ENCODE data around the gene TRIM2.
"Not testable (repeated sequence)": the region's sequence is repeated elsewhere in the genome, so short reads cannot be mapped to it uniquely, and the experiment has no call there.

The TRIM2 gene

DNA sequence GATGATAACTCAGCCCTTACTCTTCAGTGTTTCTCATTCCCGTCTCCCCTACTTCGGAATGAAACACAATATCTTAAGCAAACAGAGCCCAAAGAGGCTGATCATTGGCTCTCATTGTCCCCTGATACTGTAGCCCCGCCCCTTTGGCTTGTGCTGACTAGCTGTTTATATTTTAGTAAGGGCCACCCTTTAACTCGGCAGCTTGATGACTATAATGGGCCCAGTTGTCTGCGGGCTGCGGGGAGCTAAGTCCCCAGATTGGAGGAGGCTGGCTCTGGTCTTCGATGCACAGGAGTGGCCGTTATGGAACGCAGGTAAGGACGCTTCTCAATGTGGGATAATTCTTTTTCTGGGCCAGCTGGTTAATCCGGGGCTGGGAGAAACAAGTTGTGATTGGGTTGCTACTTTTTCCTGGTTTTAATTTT, at the start of gene TRIM2:
TRIM2 (plus strand) TSS at position 197 of the 425 bp plus-strand sequence; CDS start at position 285, 88 bp downstream.
- Histone ChIP-seq H3K36me3 (ENCODE audit: control insufficient read depth, insufficient read depth, low read length) (no peaks in the 10 kb centered on the region), H3K9ac (ENCODE audit: low read depth, low read length) (peak within 1 kb of the TSS; percentile 26; the same call in 1 of the 2 replicates), H3K4me1 (ENCODE audit: control insufficient read depth, insufficient read depth, low read length) (peaks cover 45% of the 10 kb centered on the region), H3K27ac (ENCODE audit: low read depth, low read length) (peak within 1 kb of the TSS; percentile 78), H3K9me3 (ENCODE audit: control insufficient read depth, insufficient read depth, low read length) (no peaks in the 10 kb centered on the region), H3K4me3 (ENCODE audit: low read depth, low read length) (peak within 1 kb of the TSS; percentile 63), H3K27me3 (ENCODE audit: control insufficient read depth, insufficient read depth, low read length) (0 out of 2 replicates have a peak, but pooled peaks cover 8% of the 10 kb centered on the region)

DNA sequence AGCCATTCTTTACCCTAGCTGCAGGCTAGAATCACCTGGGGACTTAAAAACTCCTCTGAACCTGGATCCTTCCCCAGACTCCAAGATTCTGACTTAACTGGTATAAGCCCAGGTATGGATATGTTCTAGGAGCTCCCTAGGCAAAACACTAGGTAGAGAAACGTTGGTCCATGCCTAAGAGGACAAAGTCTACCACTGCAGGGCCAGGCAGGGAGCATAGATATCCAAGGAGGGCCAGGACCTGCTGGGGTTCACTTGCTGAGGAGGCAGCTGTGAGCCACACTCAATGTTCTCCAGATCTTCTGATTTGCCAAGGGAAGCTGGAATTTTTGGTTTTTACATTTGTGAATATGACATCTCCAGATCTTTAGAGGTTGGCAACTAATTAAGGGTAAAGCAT, 48.6 kb upstream of the TRIM2 start:
- H3K4me1 ChIP-seq (ENCODE audit: control insufficient read depth, insufficient read depth, low read length), result peaks cover 33% of the 10 kb centered on the region
- no peak overlapping the region for H3K27ac ChIP-seq (ENCODE audit: low read depth, low read length)
- no peak overlapping the region for H3K9ac ChIP-seq (ENCODE audit: low read depth, low read length)
- H3K9me3 ChIP-seq (ENCODE audit: control insufficient read depth, insufficient read depth, low read length), result no peaks in the 10 kb centered on the region
- no peak overlapping the region for H3K4me3 ChIP-seq (ENCODE audit: low read depth, low read length)
- peaks cover 68% of the 10 kb centered on the region for H3K27me3 ChIP-seq (ENCODE audit: control insufficient read depth, insufficient read depth, low read length)
- H3K36me3 ChIP-seq (ENCODE audit: control insufficient read depth, insufficient read depth, low read length), result no peaks in the 10 kb centered on the region

DNA sequence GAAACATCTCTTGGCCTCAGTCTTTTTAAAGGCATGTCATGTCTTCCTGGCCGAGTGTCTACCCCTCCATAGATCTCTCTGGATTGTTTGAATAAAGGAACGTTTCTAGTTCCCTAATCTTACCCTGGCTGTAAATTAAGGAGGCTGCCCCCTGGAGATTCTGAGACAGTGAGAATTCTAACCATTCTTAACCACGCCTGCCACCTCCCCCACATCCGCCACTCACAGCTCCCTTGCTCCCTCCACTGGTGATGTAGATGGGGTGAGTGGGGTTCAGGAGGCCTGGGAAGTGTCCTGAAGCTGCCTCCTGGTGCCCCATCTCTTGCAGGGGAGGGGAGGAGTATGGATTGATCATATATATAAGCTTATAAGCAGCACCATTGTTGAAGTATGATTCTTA, 48.0 kb upstream of the TRIM2 start:
- 0 out of 2 replicates have a peak overlapping the region, but pooled peaks have one; percentile 2 for H3K4me3 ChIP-seq (ENCODE audit: low read depth, low read length)
- H3K27me3 ChIP-seq (ENCODE audit: control insufficient read depth, insufficient read depth, low read length), result peaks cover 64% of the 10 kb centered on the region
- H3K9ac ChIP-seq (ENCODE audit: low read depth, low read length), result no peak overlapping the region
- peaks cover 32% of the 10 kb centered on the region for H3K4me1 ChIP-seq (ENCODE audit: control insufficient read depth, insufficient read depth, low read length)
- no peaks in the 10 kb centered on the region for H3K36me3 ChIP-seq (ENCODE audit: control insufficient read depth, insufficient read depth, low read length)
- H3K9me3 ChIP-seq (ENCODE audit: control insufficient read depth, insufficient read depth, low read length), result no peaks in the 10 kb centered on the region
- no peak overlapping the region for H3K27ac ChIP-seq (ENCODE audit: low read depth, low read length)

DNA sequence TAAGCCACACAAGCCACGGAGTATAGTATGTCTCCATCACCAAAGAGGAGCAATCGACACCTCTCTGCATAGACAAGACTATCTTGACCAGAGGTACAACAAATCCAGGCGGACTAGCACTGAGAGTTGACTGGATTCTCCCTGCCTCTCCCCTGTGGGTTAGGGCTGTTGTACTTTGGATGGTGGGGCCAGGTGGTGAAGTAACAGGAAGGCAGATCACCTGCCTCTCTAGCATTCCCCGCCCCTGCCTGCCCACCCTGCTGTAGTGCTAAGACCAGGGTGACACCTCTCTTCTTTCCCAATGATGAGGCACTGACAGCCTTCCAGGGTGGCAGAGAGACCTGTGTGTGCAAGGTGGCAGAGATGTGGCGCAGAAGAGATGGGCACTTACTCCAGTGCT, 47.5 kb upstream of the TRIM2 start:
- Histone ChIP-seq H3K4me3 (ENCODE audit: low read depth, low read length) (no peak overlapping the region), H3K27me3 (ENCODE audit: control insufficient read depth, insufficient read depth, low read length) (peaks cover 59% of the 10 kb centered on the region), H3K36me3 (ENCODE audit: control insufficient read depth, insufficient read depth, low read length) (no peaks in the 10 kb centered on the region), H3K9me3 (ENCODE audit: control insufficient read depth, insufficient read depth, low read length) (no peaks in the 10 kb centered on the region), H3K4me1 (ENCODE audit: control insufficient read depth, insufficient read depth, low read length) (peaks cover 27% of the 10 kb centered on the region), H3K9ac (ENCODE audit: low read depth, low read length) (no peak overlapping the region), H3K27ac (ENCODE audit: low read depth, low read length) (no peak overlapping the region)

DNA sequence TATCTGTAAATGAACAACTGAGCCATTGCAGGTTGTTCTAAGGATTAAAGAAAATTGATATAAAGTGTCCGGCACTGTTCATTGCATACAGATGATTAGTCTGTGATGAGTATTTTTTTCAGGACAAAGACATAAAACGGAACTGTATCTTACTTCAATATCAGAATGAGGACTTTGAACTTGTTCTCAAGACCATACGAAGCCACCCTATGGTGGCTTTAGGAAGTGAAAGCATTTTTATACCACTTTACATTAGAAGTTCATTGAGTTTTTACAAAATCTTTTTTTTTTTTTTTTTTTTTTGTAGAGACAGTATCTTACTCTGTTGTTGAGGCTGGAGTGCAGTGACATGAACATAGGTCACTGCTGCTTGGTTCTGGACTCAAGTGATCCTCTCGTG, 45.2 kb upstream of the TRIM2 start:
- Histone ChIP-seq H3K27ac (ENCODE audit: low read depth, low read length) (no peak overlapping the region), H3K36me3 (ENCODE audit: control insufficient read depth, insufficient read depth, low read length) (no peaks in the 10 kb centered on the region), H3K27me3 (ENCODE audit: control insufficient read depth, insufficient read depth, low read length) (peaks cover 37% of the 10 kb centered on the region), H3K4me3 (ENCODE audit: low read depth, low read length) (no peak overlapping the region), H3K4me1 (ENCODE audit: control insufficient read depth, insufficient read depth, low read length) (peaks cover 16% of the 10 kb centered on the region), H3K9me3 (ENCODE audit: control insufficient read depth, insufficient read depth, low read length) (no peaks in the 10 kb centered on the region), H3K9ac (ENCODE audit: low read depth, low read length) (no peak overlapping the region)

DNA sequence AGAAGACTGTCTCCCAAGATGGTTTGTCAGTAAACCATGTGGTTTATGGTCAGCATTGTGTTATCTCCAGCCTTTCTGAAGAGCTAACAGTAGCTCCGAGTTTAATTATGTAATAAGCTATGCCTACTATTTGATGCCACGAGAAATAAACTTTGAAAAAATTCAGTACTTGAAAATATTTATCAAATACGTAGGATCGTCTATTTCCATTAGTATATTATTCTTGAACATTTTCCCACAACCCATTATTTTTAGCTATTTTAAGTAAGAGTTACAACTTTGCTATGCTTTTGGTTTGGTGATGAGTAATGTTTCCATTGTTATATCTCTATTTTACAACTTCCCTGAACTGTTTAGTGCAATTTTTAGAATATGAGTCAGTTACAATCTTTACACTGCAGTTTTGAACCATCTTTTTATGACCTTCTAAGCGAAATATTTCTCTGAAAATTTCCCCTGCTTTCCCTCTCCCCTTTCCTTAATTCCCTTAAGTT, 44.5 kb upstream of the TRIM2 start:
- H3K36me3 ChIP-seq (ENCODE audit: control insufficient read depth, insufficient read depth, low read length), result no peaks in the 10 kb centered on the region
- no peak overlapping the region for H3K27ac ChIP-seq (ENCODE audit: low read depth, low read length)
- H3K9me3 ChIP-seq (ENCODE audit: control insufficient read depth, insufficient read depth, low read length), result no peaks in the 10 kb centered on the region
- H3K27me3 ChIP-seq (ENCODE audit: control insufficient read depth, insufficient read depth, low read length), result peaks cover 30% of the 10 kb centered on the region
- H3K4me3 ChIP-seq (ENCODE audit: low read depth, low read length), result no peak overlapping the region
- peaks cover 14% of the 10 kb centered on the region for H3K4me1 ChIP-seq (ENCODE audit: control insufficient read depth, insufficient read depth, low read length)
- no peak overlapping the region for H3K9ac ChIP-seq (ENCODE audit: low read depth, low read length)

DNA sequence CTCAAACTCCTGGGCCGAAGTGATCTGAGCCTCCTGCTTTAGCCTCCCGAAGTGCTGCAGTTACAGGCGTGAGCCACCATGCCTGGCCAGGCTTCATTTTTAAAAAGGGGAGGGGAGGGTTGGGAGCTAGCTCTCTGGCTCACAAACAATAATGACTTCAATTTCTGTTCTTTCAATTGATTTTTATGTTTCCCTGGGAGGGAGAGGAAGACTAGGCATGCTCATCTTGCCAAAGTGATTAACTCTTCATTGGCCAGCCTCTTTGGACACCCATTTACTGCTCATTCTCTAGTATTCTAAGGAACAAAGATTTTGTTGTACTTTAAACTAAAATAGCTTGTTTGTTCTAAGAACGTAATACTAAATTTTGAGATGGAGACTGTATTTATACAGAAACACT, 43.4 kb upstream of the TRIM2 start:
- no peaks in the 10 kb centered on the region for H3K36me3 ChIP-seq (ENCODE audit: control insufficient read depth, insufficient read depth, low read length)
- no peak overlapping the region for H3K4me3 ChIP-seq (ENCODE audit: low read depth, low read length)
- H3K9me3 ChIP-seq (ENCODE audit: control insufficient read depth, insufficient read depth, low read length), result no peaks in the 10 kb centered on the region
- H3K9ac ChIP-seq (ENCODE audit: low read depth, low read length), result no peak overlapping the region
- peaks cover 19% of the 10 kb centered on the region for H3K27me3 ChIP-seq (ENCODE audit: control insufficient read depth, insufficient read depth, low read length)
- H3K27ac ChIP-seq (ENCODE audit: low read depth, low read length), result no peak overlapping the region
- H3K4me1 ChIP-seq (ENCODE audit: control insufficient read depth, insufficient read depth, low read length), result peaks cover 9% of the 10 kb centered on the region

DNA sequence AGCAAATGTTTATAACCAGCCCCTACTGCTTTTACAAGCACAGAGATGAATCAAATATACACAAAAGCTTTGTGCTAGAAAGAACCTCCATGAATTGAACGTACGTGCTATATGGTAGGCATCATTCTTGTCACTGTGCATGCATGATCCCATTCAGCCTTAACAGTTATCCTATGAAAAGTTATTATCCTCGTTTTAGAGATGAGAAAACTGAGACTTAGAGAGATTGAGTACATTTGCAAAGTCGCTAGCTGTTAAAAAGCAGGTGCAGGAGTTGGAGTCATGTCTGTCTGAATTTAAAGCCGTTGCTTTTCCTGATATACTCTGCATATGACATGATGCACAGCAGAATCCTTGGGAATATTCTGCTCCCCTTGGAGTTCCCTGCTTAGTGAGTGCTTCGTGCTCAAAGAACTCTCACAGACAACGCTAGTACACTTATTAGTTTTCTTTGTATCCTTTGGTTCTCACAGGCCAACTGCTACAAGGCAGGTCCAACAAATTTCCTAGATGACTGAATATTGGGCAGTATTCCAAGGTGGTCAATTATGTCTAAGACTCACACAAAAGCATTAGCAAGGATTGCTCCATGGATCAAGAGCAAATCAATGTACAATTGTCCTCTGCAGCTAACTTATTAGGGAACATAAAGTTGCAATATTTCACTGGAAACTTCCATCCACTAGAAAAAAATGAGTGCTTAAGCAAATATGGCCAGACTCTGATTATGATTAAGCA, 42.8 kb upstream of the TRIM2 start:
- Histone ChIP-seq H3K9ac (ENCODE audit: low read depth, low read length) (no peak overlapping the region), H3K4me3 (ENCODE audit: low read depth, low read length) (no peak overlapping the region), H3K36me3 (ENCODE audit: control insufficient read depth, insufficient read depth, low read length) (no peaks in the 10 kb centered on the region), H3K4me1 (ENCODE audit: control insufficient read depth, insufficient read depth, low read length) (peaks cover 3% of the 10 kb centered on the region), H3K9me3 (ENCODE audit: control insufficient read depth, insufficient read depth, low read length) (no peaks in the 10 kb centered on the region), H3K27ac (ENCODE audit: low read depth, low read length) (no peak overlapping the region), H3K27me3 (ENCODE audit: control insufficient read depth, insufficient read depth, low read length) (peaks cover 13% of the 10 kb centered on the region)

DNA sequence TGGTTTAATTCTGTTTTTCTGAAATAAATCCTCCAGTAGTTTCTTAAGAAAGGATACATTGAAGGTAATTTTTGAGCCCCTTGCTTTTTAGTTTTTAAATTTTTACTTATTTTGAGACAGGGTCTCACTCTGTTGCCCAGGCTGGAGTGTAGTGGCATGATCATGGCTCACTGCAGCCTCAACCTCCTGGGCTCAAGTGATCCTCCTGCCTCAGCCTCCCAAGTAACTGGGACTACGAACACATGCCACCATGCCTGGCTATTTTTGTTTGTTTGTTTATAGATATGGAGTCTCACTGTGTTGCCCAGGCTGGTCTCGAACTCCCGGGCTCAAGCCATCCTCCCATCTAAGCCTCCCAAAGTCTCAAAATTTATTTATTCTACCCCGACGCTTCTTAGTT, 39.0 kb upstream of the TRIM2 start:
- not testable (repeated sequence) for H3K9me3 ChIP-seq (ENCODE audit: control insufficient read depth, insufficient read depth, low read length); H3K36me3 ChIP-seq (ENCODE audit: control insufficient read depth, insufficient read depth, low read length); H3K27ac ChIP-seq (ENCODE audit: low read depth, low read length); H3K4me3 ChIP-seq (ENCODE audit: low read depth, low read length); H3K9ac ChIP-seq (ENCODE audit: low read depth, low read length); H3K4me1 ChIP-seq (ENCODE audit: control insufficient read depth, insufficient read depth, low read length); H3K27me3 ChIP-seq (ENCODE audit: control insufficient read depth, insufficient read depth, low read length)

DNA sequence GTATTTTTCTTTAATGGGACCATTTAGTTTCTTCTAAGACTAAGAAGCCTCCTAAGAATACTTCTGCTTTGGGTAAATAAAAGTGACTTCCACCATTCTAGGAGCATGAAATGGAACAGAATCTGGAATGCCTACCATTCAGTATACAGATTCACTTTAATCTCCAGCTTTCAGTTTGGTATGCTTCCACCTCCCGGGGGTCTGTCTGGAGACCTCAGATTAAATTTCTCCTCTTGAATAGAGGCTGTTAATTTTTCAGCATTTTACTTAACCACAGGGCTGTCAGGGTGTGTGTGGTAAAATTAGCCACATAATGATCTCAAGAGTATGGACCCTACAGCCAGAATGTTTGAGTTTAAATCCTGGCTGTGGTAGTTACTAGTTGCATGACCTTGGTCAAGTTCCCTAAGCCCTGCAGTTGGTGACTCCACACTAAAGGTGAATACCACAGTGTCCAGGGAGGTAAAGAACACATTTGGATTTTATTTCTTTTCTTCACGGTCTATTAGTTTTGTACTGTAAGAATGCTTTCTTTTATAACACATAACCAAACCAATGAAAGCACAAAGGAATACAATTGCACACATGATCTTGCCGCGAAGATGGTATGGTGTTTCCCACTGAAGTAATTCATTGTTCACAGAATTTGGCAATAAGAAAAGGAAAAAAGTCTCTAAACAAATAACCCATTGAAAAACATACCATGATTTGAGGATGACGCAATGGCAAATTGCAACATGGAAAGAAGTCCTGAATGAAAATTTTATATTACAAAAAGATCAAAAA, 37.3 kb upstream of the TRIM2 start:
- H3K9me3 ChIP-seq (ENCODE audit: control insufficient read depth, insufficient read depth, low read length), result no peaks in the 10 kb centered on the region
- no peaks in the 10 kb centered on the region for H3K4me1 ChIP-seq (ENCODE audit: control insufficient read depth, insufficient read depth, low read length)
- no peak overlapping the region for H3K9ac ChIP-seq (ENCODE audit: low read depth, low read length)
- H3K36me3 ChIP-seq (ENCODE audit: control insufficient read depth, insufficient read depth, low read length), result no peaks in the 10 kb centered on the region
- no peak overlapping the region for H3K4me3 ChIP-seq (ENCODE audit: low read depth, low read length)
- H3K27me3 ChIP-seq (ENCODE audit: control insufficient read depth, insufficient read depth, low read length), result no peaks in the 10 kb centered on the region
- H3K27ac ChIP-seq (ENCODE audit: low read depth, low read length), result no peak overlapping the region

DNA sequence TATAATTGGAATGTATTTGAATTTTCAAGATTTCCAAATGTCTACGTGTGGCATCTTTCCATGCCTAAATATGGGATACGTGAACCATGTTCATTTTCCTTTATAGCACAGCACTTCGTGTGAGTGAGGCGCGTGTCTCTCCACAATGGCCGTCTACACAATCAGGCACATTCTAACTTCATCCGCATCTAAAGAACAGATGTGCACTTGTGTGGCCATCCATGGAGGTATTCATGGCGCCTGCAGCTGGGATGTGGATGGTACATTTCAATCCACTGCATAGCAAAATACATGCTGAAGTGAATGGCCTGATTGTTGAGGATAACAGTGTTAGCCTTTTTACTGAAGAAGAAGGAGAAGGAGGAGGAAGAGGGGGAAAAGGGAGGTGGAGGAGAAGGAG, 34.5 kb upstream of the TRIM2 start:
- Histone ChIP-seq H3K27ac (ENCODE audit: low read depth, low read length) (no peak overlapping the region), H3K27me3 (ENCODE audit: control insufficient read depth, insufficient read depth, low read length) (no peaks in the 10 kb centered on the region), H3K9ac (ENCODE audit: low read depth, low read length) (no peak overlapping the region), H3K4me1 (ENCODE audit: control insufficient read depth, insufficient read depth, low read length) (no peaks in the 10 kb centered on the region), H3K4me3 (ENCODE audit: low read depth, low read length) (no peak overlapping the region), H3K36me3 (ENCODE audit: control insufficient read depth, insufficient read depth, low read length) (no peaks in the 10 kb centered on the region), H3K9me3 (ENCODE audit: control insufficient read depth, insufficient read depth, low read length) (no peaks in the 10 kb centered on the region)

All from HUES48 (cell line).